Ishikawa (cell line): ENCODE measurements around the gene D2HGDH.

Experiments used
- CREB1 ChIP-seq: IDR thresholded peaks from 2 replicates; pipeline ENCODE4 v1.6.1; 2012; ENCODE audit warnings: low read depth
- EP300 ChIP-seq: IDR thresholded peaks from 2 replicates; pipeline ENCODE4 v1.6.1; 2012; ENCODE audit warnings: borderline replicate concordance
- FOXM1 ChIP-seq: IDR thresholded peaks from 2 replicates; pipeline ENCODE4 v1.6.1; 2012; ENCODE audit warnings: low read depth, borderline replicate concordance
- NFIC ChIP-seq: IDR thresholded peaks from 2 replicates; pipeline ENCODE4 v1.6.1; 2012
- RAD21 ChIP-seq: IDR thresholded peaks from 2 replicates; pipeline ENCODE4 v1.6.1; 2012; ENCODE audit warnings: low read depth
- TAF1 ChIP-seq: IDR thresholded peaks from 2 replicates; pipeline ENCODE4 v1.6.1; 2012; ENCODE audit warnings: low read depth, mild to moderate bottlenecking
- TCF12 ChIP-seq: IDR thresholded peaks from 2 replicates; pipeline ENCODE4 v1.6.1; 2012; ENCODE audit warnings: low read depth
- TEAD4 ChIP-seq: IDR thresholded peaks from 2 replicates; pipeline ENCODE4 v1.6.1; 2012
- YY1 ChIP-seq: IDR thresholded peaks from 2 replicates; pipeline ENCODE4 v1.6.1; 2012; ENCODE audit warnings: low read depth
- TF ChIP-seq, protein P1 (sequence below): IDR thresholded peaks from 2 replicates; pipeline ENCODE4 v1.6.1; 2012; ENCODE audit warnings: low read depth, mild to moderate bottlenecking
- TF ChIP-seq, protein P2 (sequence below): IDR thresholded peaks from 2 replicates; pipeline ENCODE4 v1.6.1; 2012
- TF ChIP-seq, protein P3 (sequence below): IDR thresholded peaks from 2 replicates; pipeline ENCODE4 v1.6.1; 2012

DNA sequence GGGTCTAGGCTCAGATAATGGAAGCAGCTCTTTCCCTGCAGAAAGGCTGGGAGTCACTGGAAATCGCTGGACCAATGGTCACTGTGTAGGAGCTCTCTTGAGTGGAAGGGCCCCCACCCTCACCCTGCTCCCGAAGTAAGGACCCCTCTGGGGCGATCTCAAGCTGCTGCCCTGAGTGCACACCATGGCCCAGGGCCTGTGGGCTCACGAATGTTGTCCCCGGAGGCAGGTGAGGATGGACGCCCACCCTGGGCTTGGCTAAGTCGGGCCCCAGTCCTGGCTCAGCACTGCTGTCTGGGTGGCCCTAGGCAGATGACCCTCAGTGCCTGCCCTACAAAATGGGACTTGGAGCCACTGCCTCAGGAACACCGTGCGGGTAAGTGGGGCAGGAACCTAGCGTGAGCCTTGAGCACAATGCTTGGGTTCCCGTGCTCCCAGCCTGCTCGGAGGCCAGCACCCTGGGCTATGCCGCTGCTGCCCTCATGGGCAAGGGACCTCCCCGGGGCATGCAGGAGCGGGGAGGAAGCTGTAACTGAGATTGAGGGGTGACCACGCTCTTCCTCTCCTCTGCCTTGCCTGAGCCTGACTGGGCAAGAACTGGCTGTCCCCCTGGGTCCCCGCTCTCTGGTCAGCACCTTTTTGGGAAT lies 3.7 kb downstream of the D2HGDH start:
- TF ChIP-seq TCF12 (no peak), YY1 (no peak), FOXM1 (no peak), RAD21 (no peak), EP300 (no peak), NFIC (no peak), TAF1 (no peak), TEAD4 (no peak), CREB1 (no peak)
- TF ChIP-seq, protein P1, sequence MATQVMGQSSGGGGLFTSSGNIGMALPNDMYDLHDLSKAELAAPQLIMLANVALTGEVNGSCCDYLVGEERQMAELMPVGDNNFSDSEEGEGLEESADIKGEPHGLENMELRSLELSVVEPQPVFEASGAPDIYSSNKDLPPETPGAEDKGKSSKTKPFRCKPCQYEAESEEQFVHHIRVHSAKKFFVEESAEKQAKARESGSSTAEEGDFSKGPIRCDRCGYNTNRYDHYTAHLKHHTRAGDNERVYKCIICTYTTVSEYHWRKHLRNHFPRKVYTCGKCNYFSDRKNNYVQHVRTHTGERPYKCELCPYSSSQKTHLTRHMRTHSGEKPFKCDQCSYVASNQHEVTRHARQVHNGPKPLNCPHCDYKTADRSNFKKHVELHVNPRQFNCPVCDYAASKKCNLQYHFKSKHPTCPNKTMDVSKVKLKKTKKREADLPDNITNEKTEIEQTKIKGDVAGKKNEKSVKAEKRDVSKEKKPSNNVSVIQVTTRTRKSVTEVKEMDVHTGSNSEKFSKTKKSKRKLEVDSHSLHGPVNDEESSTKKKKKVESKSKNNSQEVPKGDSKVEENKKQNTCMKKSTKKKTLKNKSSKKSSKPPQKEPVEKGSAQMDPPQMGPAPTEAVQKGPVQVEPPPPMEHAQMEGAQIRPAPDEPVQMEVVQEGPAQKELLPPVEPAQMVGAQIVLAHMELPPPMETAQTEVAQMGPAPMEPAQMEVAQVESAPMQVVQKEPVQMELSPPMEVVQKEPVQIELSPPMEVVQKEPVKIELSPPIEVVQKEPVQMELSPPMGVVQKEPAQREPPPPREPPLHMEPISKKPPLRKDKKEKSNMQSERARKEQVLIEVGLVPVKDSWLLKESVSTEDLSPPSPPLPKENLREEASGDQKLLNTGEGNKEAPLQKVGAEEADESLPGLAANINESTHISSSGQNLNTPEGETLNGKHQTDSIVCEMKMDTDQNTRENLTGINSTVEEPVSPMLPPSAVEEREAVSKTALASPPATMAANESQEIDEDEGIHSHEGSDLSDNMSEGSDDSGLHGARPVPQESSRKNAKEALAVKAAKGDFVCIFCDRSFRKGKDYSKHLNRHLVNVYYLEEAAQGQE, result no peak
- TF ChIP-seq, protein P2, sequence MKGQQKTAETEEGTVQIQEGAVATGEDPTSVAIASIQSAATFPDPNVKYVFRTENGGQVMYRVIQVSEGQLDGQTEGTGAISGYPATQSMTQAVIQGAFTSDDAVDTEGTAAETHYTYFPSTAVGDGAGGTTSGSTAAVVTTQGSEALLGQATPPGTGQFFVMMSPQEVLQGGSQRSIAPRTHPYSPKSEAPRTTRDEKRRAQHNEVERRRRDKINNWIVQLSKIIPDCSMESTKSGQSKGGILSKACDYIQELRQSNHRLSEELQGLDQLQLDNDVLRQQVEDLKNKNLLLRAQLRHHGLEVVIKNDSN, result no peak
- TF ChIP-seq, protein P3, sequence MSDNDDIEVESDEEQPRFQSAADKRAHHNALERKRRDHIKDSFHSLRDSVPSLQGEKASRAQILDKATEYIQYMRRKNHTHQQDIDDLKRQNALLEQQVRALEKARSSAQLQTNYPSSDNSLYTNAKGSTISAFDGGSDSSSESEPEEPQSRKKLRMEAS, result no peak
